GM18951 (cell line): ENCODE data around the gene BPGM.

Experiments used
- POLR2A ChIP-seq: IDR thresholded peaks from 4 replicates; pipeline ENCODE4 v1.6.1; 2011; ENCODE audit warnings: mild to moderate bottlenecking; ENCODE audit not compliant: insufficient read length, insufficient read depth; ENCODE audit errors: extremely low read depth
- in situ Hi-C: fragments of 300-500 bp; cut with MboI; formaldehyde crosslinking; loops from one replicate; pipeline ENCODE4 v1.12.0; 2022; ENCODE audit warnings: low sequenced_read_pairs, mixed read lengths, inconsistent platforms; ENCODE audit not compliant: unreplicated experiment

Gene BPGM

DNA sequence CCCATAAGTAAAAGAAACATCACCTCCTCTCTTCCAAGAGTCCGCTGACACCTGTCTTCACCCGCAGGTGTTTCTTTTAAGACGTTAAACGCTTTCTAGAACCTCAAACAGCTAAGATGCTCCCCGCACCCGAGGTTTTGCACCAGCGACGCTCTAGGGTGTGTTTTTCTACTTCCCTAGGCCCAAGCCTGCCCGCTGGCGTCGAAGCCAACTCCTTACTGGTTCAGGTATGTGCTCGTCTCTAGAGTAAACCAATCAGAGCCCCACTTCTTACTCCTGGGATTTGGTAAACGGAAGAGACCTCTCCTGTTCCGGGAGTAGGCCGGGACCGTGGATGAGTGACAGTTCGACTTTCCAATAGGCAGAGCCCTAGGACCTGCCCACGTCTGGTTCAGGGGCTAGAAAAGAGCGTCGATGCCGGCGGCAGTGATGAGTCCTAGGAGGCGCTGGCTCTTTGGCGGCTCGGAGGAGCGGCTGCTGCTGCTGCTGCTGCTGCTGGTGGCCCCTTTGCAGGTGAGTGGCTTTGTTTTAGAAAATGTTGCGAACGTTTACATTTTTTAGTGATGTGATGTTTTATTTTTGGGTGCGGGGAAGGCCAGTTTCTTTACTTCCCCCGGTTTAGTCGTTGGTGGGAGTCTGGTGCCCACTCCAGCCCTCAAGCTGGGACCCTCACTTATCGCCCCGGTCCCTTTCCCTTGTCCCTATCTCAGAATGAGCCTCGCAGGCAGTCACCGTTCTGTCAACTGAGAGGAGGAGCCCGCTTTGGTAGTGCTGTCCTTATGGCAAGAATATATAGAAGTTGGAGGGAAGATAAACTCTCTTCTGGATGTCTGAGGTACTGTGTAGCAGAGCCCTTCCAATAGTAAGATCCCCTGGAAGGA is at the start of gene BPGM:
Gene BPGM (plus strand): TSS at position 429 of the 881 bp plus-strand sequence. CDS start 14,655 bp downstream, outside the sequence.
- peak; percentile 97 for TF ChIP-seq POLR2A
- in situ Hi-C loops, result loop anchor here (25.0 kb wide), 1 partner anchor 316 kb away; no protein-coding TSS in a partner anchor

DNA sequence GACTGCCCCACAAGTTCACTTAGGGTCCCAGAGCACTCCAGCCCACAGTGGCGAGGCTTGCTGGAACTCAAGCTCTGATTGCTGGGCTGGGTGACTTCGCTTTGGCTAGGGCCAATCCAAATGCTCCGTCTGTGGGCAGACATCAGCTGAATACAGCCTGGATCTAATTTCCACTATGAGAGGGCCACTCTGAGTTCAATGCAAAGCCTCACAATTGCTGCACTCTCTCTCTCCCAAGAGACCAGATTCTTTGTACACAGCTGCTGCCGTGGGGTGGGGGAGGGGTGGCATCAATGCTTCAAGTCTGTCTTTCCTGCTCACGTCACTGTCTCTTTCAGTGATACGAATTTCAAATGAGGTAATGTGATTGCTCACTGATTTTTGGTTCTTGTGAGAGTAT is 47.3 kb upstream of the BPGM start:
- in situ Hi-C loops, result no loop called here
- no peak for TF ChIP-seq POLR2A

DNA sequence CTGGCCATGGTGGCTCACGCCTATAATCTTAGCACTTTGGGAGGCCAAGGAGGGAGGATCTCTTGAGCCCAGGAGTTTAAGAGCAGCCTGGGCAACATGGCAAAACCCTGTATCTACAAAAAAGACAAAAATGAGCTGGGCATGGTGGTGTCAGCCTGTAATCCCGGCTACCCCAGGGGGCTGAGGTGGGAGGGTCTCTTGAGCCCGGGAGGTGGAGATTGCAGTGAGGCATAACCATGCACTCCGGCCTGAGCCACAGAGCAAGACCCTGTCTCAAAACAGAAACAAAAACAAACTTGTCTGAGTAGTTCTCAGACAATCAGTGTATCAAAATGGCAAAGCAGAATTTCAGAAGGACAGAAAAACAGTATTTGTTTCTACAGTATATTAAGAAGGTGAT is 45.2 kb upstream of the BPGM start:
- TF ChIP-seq POLR2A, result no peak
- in situ Hi-C loops, result loop anchor here (10.0 kb wide), 1 partner anchor 157 kb away; no protein-coding TSS in a partner anchor

DNA sequence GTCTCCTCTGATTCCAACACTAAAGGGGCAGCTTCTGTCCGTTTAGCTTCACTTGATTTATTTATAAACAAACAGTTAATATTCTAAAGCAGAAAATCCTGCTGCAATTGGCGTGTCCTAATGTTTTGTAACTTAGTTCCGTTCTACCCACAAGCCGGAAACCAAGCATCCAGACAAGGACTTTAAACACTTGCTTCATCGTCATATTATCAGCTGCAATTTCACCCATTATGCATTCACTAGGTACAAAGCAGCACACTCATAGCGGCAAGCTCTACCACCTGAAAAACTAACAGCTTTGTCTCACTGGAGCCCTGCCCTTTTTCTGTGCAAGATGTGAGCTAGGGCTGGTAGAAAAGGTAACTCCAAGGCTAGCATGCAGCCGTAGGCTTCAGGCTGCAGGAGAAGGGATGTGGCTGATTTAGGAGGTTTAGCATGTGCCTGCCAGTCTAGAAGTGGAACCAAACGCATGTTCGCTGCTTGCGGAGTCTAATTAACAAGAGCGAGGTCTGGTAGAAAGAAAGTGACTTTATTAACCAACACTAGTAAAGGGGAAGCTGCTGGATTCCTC is 43.7 kb upstream of the BPGM start:
- in situ Hi-C loops, result loop anchor here (10.0 kb wide), 1 partner anchor 158 kb away; no protein-coding TSS in a partner anchor
- no peak for TF ChIP-seq POLR2A

DNA sequence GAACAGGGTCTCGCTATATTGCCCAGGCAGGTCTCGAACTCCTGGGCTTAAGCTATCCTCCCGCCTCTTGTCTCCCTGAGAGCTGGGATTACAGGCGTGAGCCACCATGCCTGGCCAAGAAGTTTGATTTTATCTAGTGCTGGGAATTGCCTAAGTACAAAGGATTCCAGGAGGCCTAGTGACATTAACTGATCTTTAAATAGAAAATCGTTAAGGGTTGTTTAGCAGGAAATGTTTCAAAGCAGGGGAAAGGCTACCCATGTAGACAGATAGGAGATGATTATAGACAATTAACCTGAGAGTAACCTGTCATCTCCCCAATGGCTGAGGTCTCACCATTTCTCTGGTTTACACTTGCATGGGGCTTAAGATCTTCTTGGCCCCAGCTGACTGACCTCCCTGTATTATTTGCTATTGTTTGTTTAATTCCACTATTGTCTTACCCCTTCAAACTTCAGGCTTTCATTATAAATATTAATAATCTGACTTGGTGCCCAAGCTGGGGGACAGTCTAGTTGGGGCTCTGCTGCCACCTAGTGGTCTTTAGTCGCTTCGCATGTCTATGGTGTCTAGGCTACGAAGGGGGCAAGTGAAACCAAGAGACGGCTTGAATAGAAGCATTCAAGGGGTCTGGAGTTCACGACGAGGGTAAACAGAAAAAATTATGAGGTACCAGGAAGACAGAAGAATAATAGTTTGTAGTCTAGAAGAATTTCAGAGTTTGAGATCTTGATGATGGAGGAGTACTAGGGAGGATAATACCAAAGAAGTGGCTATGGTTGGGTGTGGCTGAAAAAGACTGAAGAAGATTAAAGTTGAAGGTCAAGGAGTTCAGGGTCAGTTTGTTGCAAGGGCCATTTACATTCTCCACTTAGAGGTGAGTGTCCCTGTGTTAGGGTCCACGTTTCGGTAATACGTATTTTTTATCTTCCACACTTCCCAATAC is 40.4 kb upstream of the BPGM start:
- in situ Hi-C loops, result loop anchor here (10.0 kb wide), 1 partner anchor 161 kb away; no protein-coding TSS in a partner anchor
- no peak for TF ChIP-seq POLR2A

DNA sequence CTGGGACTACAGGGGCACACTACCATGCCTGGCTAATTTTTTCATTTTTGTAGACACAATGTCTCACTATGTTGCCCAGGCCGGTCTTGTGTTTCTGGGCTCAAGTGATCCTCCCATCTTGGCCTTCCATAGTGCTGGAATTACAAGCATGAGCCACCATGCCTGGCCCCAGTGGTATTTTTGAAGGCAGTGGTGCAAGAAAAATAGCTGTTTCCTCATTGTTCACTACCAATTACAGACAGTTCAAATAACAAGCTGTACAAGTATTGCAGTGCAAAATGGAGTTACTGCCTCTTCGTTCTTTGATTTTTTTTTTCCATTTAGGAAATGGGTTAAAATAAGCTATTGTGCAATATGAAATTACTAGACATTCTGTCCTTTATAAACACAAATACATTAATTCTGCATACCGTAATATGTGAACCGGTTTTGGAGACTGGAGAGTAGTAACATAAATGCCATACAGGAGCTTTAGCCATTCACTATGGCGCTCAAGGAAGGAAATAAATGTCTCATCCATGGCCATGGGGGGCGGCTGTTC is 35.0 kb upstream of the BPGM start:
- in situ Hi-C loops, result no loop called here
- no peak for TF ChIP-seq POLR2A

DNA sequence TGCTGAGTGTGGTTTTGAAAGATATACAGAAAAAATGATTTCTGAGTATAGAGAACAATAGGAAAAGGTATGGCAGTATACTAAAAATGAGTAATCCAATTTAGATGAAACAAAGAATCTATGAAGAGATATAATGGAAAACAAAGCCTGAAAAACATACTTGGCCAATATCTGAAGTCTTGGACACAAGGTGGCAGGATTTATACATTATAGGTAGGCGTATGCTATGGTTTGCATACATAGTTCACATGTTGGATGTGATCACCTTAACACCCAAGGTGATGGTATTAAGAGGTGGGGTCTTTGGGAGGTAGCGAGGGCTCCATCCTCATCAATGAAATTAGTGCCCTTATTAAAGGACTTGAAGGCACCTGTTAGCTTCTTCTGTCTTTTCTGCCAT is 34.5 kb upstream of the BPGM start:
- TF ChIP-seq POLR2A, result no peak
- in situ Hi-C loops, result no loop called here

DNA sequence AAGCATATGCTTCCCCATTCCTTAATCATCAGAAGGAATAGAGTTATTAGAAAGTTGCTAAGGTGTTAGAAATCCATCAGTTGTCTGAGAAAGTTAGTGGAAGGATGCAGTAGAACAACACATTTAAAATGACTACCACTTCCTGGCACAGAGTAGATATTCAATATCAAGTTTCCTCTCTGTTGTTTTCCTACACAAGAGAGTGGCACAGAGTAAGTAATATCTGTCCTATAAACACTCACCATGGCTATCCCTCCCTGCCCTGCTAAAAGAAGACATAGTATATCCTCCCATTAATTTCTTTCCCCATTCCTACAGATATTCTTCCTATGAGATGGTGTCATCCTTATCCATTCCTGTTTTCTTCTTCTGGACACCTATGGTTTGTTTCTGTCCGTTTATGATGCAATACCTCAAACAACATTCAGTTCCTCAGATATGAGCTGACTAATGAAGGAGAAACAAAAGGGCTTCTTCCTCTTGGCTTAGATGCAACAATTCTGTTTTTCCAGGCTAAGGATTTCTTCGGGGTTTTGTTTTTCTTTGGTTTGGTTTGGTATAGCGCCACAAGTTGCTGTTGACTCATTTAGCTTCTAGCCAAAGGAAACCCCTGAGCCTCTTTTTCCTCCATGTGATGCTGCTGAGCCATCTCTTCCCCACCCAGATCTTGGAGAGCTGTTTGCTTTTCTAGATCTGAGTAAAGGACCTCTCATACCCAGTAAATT is 32.9 kb upstream of the BPGM start:
- in situ Hi-C loops, result no loop called here
- TF ChIP-seq POLR2A, result no peak

DNA sequence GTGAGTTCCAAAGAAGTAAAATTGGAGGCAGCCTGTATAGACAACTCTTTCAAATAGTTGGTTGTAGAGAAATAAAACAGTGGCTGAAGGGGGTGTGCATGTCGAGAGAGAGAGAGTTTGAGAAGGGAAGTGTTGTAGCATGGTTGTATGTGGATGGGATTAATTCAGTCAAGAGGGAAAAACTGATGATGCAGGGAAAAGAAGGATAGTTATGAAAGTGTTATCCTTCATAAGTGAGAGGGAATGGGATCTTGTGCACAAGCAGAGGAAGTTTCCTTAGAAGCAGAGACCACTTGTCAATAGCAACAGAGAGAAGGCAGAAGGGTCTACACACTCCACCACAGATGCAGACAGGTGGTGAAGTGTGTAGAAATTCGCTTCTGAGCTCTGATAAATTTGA is 30.0 kb upstream of the BPGM start:
- TF ChIP-seq POLR2A, result no peak
- in situ Hi-C loops, result no loop called here

DNA sequence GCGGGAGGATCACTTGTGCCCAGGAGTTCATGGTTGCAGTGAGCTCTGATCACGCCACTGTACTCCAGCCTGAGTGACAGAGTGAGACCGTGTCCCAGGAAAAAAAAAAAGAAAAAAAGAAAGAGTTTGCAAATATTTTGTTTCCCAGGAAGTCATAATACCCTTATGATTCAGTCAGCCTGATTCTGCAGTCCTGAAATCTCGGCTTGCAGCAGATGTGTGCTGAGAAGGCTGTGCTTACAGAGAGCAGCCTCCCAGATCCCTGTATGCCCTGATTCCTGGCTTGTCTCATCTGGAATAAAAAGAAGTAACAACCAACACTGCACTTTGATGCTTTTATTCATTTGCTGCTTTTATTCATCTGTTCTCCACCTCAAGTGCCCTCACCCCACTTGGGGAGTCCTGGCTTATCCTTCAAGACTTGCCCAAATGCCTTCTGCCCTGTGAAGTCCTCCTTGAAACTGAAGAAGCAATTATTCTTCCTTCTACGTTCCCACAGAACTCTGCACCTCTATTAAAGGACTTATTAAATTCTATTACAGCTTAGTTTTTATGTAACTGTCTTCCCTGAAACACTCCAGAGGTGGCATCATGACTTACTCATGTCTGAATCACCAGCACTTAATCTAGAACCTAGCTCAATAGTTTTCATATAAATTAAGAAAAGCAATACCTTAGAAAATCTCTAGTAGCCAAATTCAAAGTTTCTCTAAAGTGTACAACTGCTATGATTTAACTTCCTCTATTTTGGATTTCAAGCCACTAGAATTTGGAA is 27.7 kb upstream of the BPGM start:
- TF ChIP-seq POLR2A, result no peak
- in situ Hi-C loops, result no loop called here

DNA sequence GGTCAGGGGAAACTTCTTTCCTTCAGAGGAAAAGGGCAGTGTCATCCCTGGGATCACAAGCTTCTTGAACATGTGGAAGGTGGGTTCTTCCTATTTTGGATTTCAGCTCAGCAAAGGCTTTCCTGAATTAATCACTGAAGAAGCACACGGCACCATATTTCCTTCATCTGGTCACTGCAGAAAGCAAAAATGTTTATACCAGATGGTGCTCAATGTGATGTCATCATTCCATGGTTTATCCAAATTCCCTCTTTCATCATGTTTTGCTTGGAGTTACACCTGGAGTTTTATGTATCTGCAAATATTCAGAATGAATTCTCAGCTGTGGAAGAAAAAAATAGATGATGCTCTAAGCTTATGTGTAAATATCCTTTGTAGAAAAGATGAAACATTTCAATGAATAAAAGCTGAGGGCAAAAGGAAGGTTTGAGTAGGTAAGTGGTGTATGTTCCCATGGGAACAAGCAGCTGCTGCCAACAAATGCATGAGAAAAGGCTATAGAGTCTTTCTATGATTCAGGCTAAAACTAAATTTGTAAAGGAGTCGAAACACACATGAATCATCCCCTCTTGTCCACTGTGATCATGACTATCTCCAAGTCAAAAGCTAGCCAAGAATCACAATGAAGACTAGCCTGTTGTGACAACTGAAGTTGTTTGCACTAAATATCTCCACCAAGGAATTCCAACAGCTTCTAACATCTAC is 26.9 kb upstream of the BPGM start:
- TF ChIP-seq POLR2A, result no peak
- in situ Hi-C loops, result no loop called here
